ENCODE results near the gene FSTL4. TPM values are rescaled to one million over a fixed set of nuclear protein-coding genes. Genes with fewer than 3 reads are reported as not detected.

Gene FSTL4
- polyA plus RNA-seq, 3 donors: 0.11 to 0.72 TPM; not detected in 1

- 76 to 86% (median 81%) methylated on average over 5 of the region's 5 CpGs for WGBS, 3 donors
- H3K27ac ChIP-seq (ENCODE audit: low read depth, low read length): no peak overlapping the region
Measured at GRCh38 chr5:133319244-133319643, 293.1 kb downstream of the FSTL4 start.

- no peak overlapping the region for H3K27ac ChIP-seq (ENCODE audit: low read depth, low read length)
- 64 to 80% (median 73%) methylated on average over 1 of the region's 1 CpG for WGBS, 3 donors
Measured at GRCh38 chr5:133317558-133317957, 294.8 kb downstream of the FSTL4 start.

DNA sequence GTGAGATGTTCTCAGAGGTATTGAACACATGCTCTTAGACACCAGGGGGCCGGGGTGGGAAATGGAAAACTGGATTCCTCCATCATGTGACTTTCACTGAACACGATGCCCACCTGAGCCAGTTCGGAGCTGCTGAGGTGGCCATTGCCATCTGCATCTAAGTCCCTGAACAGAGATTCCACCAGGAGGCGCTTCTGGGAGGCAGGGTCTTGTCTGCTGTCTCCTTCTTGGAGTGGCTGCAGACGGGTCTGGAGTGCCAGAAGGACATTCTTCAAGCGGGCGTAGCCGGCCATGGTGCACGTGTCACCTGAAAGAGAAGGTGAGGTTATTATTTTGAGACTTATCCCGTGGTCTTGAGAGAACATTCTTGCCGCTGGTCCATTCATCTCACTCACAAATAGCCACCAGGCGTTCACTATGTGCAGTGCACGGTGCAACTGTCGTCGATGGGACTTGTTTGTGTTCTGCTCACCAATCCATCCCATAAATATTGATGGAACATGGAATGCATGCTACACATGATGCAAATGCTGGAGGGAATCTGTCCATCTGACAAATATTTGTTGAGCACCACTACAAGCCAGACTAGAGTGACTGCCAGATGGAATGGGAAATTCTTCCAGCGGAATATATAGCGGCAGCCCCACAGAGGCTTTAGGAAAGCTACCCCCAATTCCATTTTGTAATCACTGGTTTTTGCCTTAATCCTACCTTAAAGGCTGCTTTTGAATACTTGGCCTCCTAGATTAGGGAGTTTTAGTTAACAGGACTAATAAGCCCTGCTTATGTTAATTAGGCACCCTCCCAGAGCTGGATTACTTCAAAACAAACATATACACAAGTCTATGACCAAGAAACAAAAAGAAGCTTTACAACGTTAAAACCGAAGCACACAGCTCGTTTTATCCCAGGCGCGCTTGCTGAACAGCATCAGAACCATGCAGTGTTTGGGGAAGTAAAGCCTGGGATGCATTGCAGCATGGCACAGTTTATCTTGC, 295.7 kb downstream of the FSTL4 start:
- WGBS, 3 donors: 83 to 89% (median 84%) methylated on average over 22 of the region's 22 CpGs
- H3K27ac ChIP-seq (ENCODE audit: low read depth, low read length): no peak overlapping the region

DNA sequence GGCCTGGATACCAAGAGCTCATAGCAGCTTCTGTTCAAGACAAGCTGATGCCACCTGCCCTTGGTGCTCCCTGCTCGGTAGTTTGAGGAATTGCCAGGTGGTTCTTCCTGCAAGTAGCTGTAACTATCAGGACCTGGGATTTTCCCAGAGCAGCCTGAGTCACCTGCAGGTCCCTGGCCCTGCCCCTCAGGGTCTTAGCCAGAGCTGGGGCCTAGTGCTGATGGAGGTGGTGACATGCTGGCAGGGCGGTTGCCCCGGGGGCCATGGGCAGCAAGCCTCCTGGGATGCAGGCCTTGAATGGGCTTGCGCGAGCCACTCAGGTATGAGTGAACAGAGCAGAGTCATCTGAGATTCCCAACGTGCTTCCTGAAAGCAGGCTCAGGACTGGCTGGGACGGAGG, 298.3 kb downstream of the FSTL4 start:
- WGBS, 3 donors: 90 to 93% (median 91%) methylated on average over 7 of the region's 7 CpGs

DNA sequence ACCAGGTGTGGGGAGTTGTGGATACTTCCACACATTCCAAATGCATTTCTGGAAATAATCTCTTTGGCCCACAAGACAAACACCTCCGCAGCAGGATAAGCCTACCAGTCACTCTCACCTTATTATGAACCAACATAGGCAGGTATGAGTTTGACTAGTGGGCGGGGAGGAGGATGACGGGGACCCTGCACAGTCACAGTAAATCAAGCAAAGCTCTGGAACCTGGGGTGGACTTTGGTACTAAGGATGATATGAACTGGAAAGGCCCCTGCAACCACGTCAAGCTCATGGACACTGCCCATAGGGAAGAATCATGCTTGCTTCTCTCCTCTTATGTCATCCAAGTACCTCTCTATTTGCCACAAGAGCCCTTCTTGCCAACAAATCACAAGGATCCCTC, 301.2 kb downstream of the FSTL4 start:
- WGBS, 3 donors: 86 to 91% (median 89%) methylated on average over 4 of the region's 4 CpGs
- H3K27ac ChIP-seq (ENCODE audit: low read depth, low read length): no peak overlapping the region

More for the DNA sequence above, 298.3 kb downstream of the FSTL4 start:
- no peak overlapping the region for H3K27ac ChIP-seq (ENCODE audit: low read depth, low read length)

DNA sequence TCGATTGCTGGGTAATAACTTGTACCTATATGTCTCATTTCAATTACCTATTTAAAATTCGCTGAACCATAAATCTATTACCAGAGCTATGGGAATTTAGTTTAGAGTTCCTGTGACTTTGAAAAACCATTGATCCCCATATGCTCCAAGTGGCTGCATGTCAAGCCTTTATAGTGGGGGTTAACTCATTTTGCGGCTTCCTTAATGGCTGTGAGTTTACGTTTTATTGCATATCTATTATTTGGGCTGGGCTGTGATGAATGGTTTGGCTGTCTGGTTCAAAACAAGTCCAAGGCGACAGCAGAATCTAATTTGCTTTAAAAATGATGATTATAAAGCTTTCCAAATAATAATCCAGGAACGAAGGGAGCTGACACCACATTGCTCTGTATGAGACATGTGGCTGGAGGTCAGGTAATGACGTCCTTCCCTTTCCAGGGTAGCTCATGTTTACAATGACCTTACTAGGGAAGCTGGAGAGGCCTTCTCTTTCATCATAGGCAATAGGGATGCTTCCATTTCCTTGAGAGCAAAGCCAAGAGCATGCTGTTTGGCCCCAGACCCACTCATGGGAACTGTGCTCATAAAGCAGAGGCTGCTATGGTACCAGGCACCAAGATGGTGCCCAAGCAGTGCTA, 302.2 kb downstream of the FSTL4 start:
- H3K27ac ChIP-seq (ENCODE audit: low read depth, low read length): no peak overlapping the region
- WGBS, 3 donors: 76 to 78% (median 76%) methylated on average over 7 of the region's 7 CpGs

DNA sequence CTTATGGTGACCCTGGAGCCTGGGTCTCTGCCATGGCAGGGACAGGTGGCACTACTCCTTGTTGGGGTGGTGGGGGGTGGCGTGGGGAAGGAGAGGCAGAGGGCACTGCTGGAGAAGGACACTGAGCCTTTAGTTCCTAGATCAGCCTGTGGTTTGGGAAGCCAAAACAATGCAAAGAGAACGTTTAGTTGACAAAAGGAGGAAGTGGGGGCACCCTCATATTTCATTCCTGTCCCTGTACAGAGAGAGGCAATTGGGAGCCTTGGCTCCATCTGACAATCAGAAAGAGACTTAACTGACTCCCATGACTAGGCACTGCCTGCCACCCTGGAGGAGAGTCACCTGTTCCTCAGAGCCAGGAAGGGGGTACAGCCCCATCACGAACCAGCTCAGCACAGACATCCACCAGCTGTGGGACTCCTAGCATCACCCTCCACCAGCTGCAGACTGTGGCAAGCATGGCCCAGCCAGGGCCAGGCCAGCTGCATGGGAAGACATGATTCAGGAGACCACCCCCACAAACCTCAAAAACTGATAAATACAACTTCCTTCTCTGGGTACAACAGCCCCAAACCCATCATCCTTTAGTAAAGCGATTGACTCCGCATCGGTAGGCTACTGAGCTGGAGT, 303.1 kb downstream of the FSTL4 start:
- no peak overlapping the region for H3K27ac ChIP-seq (ENCODE audit: low read depth, low read length)
- WGBS, 3 donors: 48 to 83% (median 66%) methylated on average over 6 of the region's 6 CpGs

DNA sequence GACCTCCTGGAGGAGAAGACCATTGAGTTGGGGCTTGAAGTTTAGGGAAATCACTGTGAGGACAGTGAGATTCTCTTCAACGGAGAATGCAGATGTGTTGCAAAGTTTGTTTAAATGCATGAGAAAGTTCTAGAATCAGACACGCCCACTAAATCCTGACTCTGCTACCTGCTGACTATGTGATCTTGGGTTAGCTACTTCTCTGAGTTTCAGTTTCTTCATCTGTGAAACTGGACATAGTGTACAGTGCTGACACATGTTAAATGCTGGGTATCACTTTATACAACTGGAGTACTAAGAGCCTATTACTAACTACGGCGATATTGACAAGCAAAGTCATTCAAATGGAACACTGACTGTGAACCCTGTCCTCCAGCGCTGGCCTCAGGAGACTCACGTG, 305.1 kb downstream of the FSTL4 start:
- 82 to 88% (median 86%) methylated on average over 6 of the region's 6 CpGs for WGBS, 3 donors
- no peak overlapping the region for H3K27ac ChIP-seq (ENCODE audit: low read depth, low read length)

DNA sequence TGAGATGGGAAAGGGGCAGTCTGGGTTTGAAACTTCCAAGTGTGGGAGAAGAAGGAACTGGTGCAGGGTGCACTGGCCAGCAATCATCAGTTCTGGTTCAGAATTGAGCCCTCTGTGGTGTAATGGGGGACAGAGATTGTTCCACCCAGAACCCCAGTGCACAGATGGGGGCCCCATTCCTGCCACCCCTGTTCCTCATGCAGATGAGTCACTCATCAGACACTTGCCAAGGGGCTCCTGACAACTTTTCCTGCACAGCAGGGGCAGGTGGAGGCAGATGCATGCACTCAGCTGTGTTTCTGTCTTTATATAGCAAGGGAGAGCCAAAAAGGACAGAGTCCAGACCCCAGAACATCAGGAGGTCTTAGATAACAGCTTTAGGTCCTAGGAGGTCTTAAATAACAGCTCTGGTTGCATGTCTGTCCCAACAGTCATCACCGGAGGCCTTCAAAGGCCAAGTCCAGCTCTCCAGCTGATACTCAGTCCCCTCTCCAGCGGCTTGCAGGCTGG, 307.6 kb downstream of the FSTL4 start:
- 87 to 90% (median 89%) methylated on average over 2 of the region's 2 CpGs for WGBS, 3 donors

DNA sequence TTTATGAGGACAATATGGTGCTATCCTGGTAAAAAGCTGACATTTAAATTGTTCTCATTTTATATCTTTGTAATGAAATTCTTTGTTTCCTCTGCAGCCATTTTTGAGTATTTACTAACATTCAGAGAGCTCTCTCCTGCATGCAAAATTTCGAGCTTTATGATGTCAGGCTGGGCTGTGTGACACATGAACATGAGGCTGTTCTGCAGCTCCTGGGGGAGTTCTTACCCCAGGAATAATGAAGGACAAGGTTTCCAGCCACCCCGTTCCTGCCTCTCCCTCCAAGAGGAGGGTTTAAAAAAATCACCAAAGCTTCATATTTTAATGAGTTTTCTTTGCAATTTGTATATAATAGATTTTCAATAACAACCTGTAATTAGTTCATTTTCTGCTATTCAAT, 308.2 kb downstream of the FSTL4 start:
- no peak overlapping the region for H3K27ac ChIP-seq (ENCODE audit: low read depth, low read length)
- WGBS, 3 donors: 63 to 79% (median 66%) methylated on average over 2 of the region's 2 CpGs

More for the DNA sequence above, 307.6 kb downstream of the FSTL4 start:
- no peak overlapping the region for H3K27ac ChIP-seq (ENCODE audit: low read depth, low read length)

DNA sequence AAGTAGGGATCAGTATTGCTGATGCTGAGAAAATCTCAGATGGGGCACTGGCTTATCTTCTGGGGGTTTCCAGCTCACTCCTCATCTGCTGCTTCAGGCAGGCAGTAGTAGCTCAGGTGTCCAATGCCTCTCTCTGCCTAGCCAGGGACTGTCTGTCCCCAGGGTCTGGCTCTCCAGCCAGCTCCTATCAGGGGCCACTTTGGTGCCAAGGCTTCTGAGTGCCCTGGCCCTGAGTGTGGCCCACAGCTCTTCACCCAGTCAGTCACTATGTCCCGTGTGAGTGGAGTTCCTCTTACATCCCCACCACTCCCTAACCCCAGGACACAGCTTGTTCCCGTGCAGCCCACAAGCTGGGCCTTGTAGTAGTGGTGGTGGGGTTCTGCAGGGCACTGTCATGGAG, 309.0 kb downstream of the FSTL4 start:
- 58 to 72% (median 67%) methylated on average over 2 of the region's 2 CpGs for WGBS, 3 donors
- H3K27ac ChIP-seq (ENCODE audit: low read depth, low read length): no peak overlapping the region

DNA sequence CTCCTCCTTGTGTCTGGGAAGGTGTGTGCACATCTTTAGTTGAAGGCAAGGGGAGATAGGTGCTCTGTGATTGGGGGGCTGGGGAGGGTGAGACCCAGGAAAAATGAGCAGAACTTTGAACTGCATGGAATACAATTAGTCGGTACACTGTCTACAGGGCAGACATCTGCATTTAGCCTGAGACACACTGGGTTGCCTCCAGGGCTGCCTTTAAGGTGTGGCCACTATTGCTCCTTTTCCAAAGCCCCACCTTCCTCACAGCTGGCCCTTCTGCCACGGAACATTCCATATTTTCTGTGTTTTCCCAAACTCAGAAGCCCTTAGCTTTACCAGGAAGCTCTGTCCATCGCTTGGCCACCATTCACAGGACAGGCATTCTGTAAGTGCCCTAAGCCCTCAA, 312.6 kb downstream of the FSTL4 start:
- no peak overlapping the region for H3K27ac ChIP-seq (ENCODE audit: low read depth, low read length)
- WGBS, 3 donors: 82 to 87% (median 85%) methylated on average over 3 of the region's 3 CpGs

- 50 to 68% (median 63%) methylated on average over 1 of the region's 1 CpG for WGBS, 3 donors
- no peak overlapping the region for H3K27ac ChIP-seq (ENCODE audit: low read depth, low read length)
Measured at GRCh38 chr5:133299021-133299420, 313.3 kb downstream of the FSTL4 start.

- H3K27ac ChIP-seq (ENCODE audit: low read depth, low read length): no peak overlapping the region
- 80 to 86% (median 85%) methylated on average over 4 of the region's 4 CpGs for WGBS, 3 donors
Measured at GRCh38 chr5:133298447-133298846, 313.9 kb downstream of the FSTL4 start.

GRCh38 chr5:133297293-133297692, 315.0 kb downstream of the FSTL4 start:
- WGBS, 3 donors: 86 to 92% (median 88%) methylated on average over 5 of the region's 5 CpGs
- H3K27ac ChIP-seq (ENCODE audit: low read depth, low read length): no peak overlapping the region

GRCh38 chr5:133296624-133297023, 315.7 kb downstream of the FSTL4 start:
- H3K27ac ChIP-seq (ENCODE audit: low read depth, low read length): no peak overlapping the region
- 73 to 81% (median 79%) methylated on average over 5 of the region's 5 CpGs for WGBS, 3 donors

GRCh38 chr5:133295520-133295919, 316.8 kb downstream of the FSTL4 start:
- H3K27ac ChIP-seq (ENCODE audit: low read depth, low read length): no peak overlapping the region
- WGBS, 3 donors: 82 to 90% (median 89%) methylated on average over 3 of the region's 3 CpGs

- no peak overlapping the region for H3K27ac ChIP-seq (ENCODE audit: low read depth, low read length)
- WGBS, 3 donors: 48 to 76% (median 65%) methylated on average over 3 of the region's 3 CpGs
Measured at GRCh38 chr5:133294380-133294779, 318.0 kb downstream of the FSTL4 start.

DNA sequence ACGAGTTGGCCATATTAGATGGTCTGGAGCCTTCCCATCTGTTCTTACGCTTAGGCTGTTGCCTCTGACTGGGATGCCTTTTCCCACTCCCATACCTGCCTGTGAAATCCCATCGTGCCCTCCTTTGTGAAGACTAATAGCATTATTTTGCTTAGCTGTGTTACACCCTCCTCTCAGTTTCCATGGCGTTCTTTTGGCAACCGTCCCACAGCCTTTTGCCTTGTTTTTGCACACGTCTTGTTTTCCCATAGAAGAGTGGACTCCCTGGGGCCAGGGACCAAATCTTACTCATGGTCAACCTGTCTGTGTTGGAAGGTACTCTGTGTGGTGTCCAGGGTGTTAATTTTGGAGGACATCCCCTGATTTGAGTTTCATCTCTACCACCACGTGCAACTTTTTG, 318.4 kb downstream of the FSTL4 start:
- WGBS, 3 donors: 63 to 69% (median 65%) methylated on average over 7 of the region's 7 CpGs
- no peak overlapping the region for H3K27ac ChIP-seq (ENCODE audit: low read depth, low read length)

All from adipose tissue (tissue), 3 donors.